ENCODE data around the gene PPHLN1. TPM values are rescaled to one million over a fixed set of nuclear protein-coding genes. Genes with fewer than 3 reads are reported as not detected.
"Not testable (repeated sequence)": the region's sequence is repeated elsewhere in the genome, so short reads cannot be mapped to it uniquely, and the experiment has no call there.

Gene PPHLN1
- total RNA-seq, 1 donor from 2014 or later = 106 TPM

DNA sequence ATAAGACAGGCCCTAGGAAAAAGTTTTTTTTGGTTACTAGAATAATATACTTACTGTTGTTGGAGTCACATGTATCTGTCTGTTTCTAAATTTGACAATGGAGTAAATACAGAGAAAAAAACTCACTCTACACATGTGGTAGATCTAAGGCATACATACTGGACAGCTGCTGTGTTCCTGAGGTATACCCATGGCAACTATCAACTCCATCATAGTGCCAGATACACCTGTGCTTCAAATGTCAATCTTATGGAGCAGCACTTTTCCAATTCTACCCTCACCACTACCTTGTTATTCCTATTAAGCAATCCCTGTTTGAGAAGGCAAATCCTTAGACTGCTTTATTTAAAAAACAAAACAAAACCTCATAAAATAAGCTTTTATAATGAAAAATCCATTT is 3.4 kb upstream of the PPHLN1 start:
- no peak for DNase-seq (ENCODE audit: low read depth)

DNA sequence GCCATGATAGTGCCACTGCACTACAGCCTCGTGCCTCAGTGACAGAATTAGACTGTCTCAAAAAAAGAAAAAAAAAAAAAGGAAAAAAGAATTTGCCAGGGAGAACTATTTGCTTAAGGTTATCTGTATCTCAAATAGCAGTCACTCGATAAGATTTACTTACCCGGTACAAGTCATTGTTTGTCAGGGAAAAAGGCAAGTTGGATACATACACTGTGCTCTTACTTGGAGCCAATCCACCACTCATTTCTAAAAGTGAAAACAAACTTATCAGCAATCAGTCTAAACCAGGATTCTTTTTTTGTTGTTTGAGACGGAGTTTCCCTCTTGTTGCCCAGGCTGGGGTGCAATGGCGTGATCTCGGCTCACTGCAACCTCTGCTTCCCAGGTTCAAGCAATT is 2.1 kb upstream of the PPHLN1 start:
- DNase-seq (ENCODE audit: low read depth) = no peak

DNA sequence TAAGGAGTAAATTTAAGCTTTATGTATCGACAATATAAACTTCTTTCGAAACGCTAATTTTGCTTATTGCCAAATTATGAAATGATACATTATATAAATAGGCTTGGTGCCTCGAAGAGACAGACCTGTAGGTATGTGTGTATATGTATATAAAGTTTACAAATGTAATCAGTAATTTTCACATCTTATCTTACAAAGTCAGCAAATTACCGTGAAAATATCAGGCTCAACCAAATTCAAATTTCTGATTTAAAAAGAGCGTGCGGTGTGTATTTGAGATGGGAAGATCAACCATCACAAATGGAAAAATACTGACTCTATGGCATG is 678 bp upstream of the PPHLN1 start:
- DNase-seq (ENCODE audit: low read depth) = no peak

DNA sequence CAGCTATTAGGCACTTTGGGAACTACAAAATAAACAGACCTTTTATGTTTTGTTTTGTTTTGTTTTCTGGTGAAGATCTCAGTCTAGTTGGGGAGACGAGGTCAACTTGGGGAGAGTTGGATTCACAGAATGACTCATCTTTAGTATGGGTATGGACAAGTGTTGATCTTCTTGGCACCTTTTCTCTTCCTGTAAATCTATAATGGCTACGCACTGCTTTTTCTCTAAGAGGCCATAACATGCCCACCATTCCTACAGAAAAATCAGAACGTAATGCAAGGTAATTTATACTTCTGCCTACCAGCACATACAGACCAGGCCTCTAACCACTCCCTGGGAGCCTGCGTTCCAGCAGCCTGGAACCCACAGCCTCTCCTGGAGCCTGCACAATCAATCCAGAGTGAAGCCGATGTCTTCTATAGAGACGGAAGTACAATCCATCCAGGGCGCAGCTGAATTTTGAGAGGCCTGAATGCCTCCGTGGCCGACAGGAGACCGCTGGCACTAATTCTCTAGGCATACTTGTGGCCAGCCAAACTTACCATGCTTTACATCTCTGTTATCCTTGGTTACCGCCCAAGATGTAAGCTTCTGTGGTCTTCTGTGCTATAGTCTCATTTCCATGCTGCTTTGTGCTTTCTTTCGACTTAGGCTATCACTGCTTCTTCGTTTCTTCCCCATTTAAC is 717 bp downstream of the PPHLN1 start:
- DNase-seq (ENCODE audit: low read depth) = peak; percentile 23

GRCh38 chr12:42327227-42327590 is 1.2 kb downstream of the PPHLN1 start:
- DNase-seq (ENCODE audit: low read depth) = no peak

- not testable (repeated sequence) for DNase-seq (ENCODE audit: low read depth)
Measured at GRCh38 chr12:42330097-42330496, 4.1 kb downstream of the PPHLN1 start.

DNA sequence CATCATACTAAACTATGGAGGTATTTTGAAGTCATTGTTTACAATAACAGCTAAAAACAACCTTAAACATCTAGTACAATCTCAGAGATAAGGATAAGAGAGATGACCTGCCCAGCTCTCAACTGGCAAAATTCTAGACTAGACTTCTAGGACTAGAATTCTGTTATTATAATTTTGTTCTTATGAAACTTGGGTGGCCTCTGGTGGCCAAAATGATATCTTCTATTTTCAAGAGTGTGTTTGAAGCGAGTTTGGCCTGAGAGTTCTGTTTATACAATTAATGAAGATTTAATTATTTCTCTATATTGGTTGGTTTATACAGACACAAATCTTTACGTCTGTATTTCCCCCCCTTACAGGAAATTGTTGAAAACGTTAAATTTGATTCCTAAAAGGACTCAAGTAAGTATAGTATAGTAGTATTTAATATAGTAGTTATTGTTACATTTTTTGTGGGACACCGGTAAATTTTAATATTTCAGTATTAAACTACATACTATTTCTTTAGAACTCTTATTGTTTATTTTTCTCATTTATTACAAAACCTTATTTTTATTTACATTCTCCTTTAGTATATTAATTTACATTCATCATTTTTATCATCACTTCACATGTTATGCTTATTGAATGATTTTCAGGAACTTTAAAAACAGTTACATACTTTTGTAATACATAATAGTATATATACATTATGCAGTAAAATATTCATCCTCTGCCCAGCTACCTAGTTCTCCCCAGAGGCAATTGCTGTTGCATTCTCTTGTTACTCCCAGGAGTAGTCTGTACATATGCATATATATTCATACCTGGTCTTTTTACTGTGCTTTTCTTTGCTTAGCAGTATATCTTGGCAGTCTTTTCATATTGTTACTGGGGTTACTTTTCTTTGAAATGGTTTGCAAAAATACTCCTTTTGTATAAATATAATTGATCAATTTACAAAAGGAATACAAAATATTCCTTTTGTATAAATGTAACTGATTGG is 6.6 kb downstream of the PPHLN1 start:
- peak; percentile 46 for DNase-seq (ENCODE audit: low read depth)

DNA sequence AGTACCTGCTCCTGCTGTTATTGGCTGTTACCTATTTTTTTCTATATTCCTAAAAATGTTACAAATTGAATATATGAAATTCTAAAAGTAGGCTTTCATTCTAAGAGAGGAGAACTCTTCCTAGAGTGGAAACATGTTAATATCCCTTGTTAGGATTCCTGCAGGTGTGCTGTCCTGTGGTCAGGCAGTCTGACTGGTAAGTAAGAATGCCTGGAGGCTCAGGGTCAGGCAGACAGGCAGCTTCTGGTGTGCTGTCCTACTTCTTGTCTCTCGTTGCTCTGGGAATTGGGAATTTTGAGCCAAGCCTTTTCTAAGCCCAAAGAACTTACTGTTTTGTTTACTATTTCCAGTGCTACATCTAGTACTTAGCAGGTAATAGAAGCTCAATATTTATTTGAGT is 10.3 kb downstream of the PPHLN1 start:
- DNase-seq (ENCODE audit: low read depth) = no peak

DNA sequence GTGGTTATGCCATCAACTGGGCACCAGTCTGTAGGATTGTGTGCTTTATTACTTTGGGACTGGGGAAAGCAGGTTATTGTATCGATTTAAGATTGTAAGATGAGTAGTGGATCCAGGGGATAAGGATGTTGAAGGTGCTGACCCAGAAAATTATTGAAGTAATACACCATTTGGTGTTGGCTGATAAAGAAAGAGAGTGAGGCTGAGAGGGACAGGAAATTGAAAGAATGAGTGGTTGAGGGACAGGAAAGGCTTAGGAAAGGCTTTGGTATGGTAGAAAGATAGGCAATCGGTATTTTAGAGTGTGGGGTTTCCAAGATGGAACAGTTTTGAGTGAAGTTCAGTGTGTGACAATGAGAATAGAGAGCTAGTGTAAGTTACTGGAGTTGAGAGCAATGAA is 12.3 kb downstream of the PPHLN1 start:
- no peak for DNase-seq (ENCODE audit: low read depth)

- DNase-seq (ENCODE audit: low read depth) = no peak
Measured at GRCh38 chr12:42342028-42342427, 16.1 kb downstream of the PPHLN1 start.

GRCh38 chr12:42343721-42344120 is 17.8 kb downstream of the PPHLN1 start:
- no peak for DNase-seq (ENCODE audit: low read depth)

DNA sequence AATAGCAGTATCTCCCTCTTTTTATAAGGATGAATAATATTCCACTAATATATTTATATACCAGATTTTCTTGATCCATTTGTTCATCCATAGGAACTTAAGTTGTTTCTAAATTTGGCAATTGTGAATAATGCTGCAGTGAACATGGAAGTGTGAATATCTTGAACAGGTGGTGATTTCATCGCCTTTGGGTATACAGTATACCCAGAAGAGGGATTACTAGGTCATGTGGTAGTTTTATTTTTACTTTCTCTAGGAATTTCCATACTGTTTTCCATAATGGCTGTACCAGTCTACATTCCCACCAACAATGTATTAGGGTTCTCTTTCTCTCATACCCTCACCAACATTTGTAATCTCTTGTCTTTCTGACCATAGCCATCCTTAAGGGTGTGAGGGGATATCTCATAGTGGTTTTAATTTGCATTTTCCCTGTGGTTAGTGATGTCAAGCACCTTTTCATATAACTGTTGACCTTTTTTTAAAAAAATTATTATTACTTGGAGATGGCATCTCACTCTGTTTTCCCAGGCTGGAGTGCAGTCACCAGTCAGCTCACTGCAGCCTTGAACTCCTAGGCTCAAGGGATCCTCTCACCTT is 20.5 kb downstream of the PPHLN1 start:
- DNase-seq (ENCODE audit: low read depth) = no peak

DNA sequence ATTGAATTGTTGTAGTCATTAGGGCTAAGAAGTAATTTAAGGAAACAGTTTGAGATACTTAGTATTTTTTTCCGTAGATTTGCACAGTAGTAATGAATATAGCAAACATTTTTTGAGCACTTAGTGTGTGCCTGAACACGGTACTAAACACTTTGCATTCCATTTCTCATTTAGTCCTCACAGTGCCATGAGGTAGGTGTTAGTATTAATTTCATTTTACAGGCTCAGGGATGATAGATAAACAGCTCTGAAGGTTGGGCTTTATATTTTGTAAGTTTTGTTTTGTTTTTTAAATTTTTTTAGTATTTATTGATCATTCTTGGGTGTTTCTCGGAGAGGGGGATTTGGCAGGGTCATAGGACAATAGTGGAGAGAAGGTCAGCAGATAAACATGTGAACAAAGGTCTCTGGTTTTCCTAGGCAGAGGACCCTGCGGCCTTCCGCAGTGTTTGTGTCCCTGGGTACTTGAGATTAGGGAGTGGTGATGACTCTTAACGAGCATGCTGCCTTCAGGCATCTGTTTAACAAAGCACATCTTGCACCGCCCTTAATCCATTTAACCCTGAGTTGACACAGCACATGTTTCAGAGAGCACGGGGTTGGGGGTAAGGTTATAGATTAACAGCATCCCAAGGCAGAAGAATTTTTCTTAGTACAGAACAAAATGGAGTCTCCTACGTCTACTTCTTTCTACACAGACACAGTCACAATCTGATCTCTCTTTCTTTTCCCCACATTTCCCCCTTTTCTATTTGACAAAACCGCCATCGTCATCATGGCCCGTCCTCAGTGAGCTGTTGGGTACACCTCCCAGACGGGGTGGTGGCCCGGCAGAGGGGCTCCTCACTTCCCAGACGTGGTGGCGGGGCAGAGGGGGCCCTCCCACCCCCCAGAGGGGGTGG is 23.4 kb downstream of the PPHLN1 start:
- DNase-seq (ENCODE audit: low read depth) = not testable (repeated sequence)

- DNase-seq (ENCODE audit: low read depth) = not testable (repeated sequence)
Measured at GRCh38 chr12:42350021-42350407, 24.0 kb downstream of the PPHLN1 start.

- no peak for DNase-seq (ENCODE audit: low read depth)
Measured at GRCh38 chr12:42356344-42356743, 30.4 kb downstream of the PPHLN1 start.

DNA sequence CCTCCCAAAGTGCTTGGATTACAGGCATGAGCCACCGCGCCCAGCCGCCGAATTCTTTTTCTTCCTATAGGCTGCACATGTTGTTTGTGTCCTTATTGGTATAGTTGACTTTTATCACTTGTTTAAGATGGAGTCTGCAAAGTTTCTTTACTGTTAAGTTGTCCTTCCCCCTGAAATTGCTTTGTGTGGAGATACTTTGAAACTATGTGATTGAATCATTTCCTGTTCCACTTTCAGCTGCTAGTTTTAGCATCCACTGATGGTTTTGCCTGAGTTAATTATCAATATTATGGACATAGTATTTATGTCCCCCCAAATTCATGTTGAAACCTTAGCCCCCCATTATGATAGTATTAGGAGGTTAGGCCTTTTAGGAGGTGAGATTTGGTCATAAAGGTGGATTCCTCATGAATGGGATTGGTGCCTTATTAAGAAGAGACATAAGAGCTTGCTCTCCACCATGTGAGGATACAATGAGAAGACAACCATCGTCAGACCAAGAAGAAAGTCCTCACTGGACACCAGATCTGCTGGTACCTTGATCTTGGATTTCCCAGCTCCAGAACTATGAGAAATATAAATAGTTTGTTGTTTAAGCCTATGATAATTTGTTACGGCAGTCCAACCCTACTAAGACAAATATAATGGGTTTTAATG is 34.9 kb downstream of the PPHLN1 start:
- DNase-seq (ENCODE audit: low read depth) = no peak

DNA sequence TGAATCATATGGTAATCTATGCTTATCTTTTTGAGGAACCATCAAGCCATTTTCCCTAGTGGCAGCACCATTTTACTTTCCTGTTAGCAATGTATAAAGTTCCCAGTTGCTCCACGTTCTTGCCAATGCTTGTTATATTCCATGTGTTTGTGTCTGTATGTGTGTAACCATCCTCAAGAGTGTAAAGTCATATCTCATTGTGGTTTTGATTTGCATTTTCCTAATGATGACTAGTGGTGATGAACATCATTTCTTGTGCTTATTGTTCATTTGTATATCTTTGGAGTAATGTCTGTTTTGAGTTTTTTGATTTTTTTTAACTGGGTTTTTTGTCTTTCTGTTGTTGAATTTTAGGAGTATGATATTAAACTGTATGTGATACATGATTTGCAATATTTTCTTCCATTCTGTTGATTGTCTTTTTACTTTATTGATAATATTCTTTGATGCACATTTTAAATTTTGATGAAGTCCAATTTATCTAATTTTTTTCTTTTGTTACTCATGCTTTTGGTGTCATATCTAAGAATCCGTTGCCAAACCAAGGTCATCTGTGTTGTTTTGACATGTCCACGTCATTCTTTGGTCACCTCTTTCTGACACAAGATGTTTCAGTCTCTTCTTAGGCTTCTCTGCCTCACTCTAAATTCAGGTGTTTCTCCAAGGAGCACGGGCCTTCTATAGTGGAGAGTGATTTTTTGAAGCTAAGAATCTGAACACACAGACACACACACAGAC is 36.1 kb downstream of the PPHLN1 start:
- DNase-seq (ENCODE audit: low read depth) = no peak

- peak; percentile 16 for DNase-seq (ENCODE audit: low read depth)
Measured at GRCh38 chr12:42362647-42363260, 36.8 kb downstream of the PPHLN1 start.

GRCh38 chr12:42364692-42365091 is 38.7 kb downstream of the PPHLN1 start:
- DNase-seq (ENCODE audit: low read depth) = no peak

GRCh38 chr12:42365486-42365885 is 39.5 kb downstream of the PPHLN1 start:
- DNase-seq (ENCODE audit: low read depth) = no peak
